Cardiac muscle cell (in vitro differentiated cells and primary cell): ENCODE data around the gene PTGR2. TPM values are rescaled to one million over a fixed set of nuclear protein-coding genes. Genes with fewer than 3 reads are reported as not detected.
"Not testable (repeated sequence)": the region's sequence is repeated elsewhere in the genome, so short reads cannot be mapped to it uniquely, and the experiment has no call there.

ENCODE experiments used
- DNase-seq, 2 donors: peaks; one replicate each; pipeline versions ENCODE4 v3.0.0 to v3.0.0-alpha.2; 2010 to 2017; ENCODE audit warnings: low read depth in 1 of 2, low spot score in 1 of 2
- H3K27ac ChIP-seq: fragments of 200-600 bp; sonication (generic); 2 replicates; pipeline ENCODE4 v1.5.1; 2016
- H3K27me3 ChIP-seq: fragments of 200-600 bp; sonication (generic); 2 replicates; pipeline ENCODE4 v1.6.0; 2016; ENCODE audit warnings: control low read depth
- H3K36me3 ChIP-seq: fragments of 200-600 bp; sonication (generic); 2 replicates; pipeline ENCODE4 v1.5.1; 2016; ENCODE audit warnings: control low read depth
- H3K4me1 ChIP-seq: fragments of 200-600 bp; sonication (generic); 2 replicates; pipeline ENCODE4 v1.8.1; 2017; ENCODE audit warnings: low read depth, mild to moderate bottlenecking, mixed run types
- H3K4me3 ChIP-seq: fragments of 200-600 bp; sonication (generic); 2 replicates; pipeline ENCODE4 v1.5.1; 2016; ENCODE audit warnings: mild to moderate bottlenecking
- H3K9me3 ChIP-seq: fragments of 200-600 bp; sonication (generic); 2 replicates; pipeline ENCODE4 v1.5.1; 2017; ENCODE audit warnings: low read depth, mild to moderate bottlenecking, control low read depth
- polyA plus RNA-seq: library from polyadenylated mRNA; unstranded; fragments of >200 nt; fragmentation: Nextera tagmentation; extraction: Ambion mirVana; gene quantifications from 2 replicates; pipeline ENCODE4 v1.2.1, GENCODE V29; 2016
- total RNA-seq: library from RNA; depleted of rRNA; stranded (reverse); fragments of >200 nt; gene quantifications from 2 replicates; pipeline ENCODE4 v1.2.3, GENCODE V29; 2016
- TF ChIP-seq, protein P1 (sequence below): IDR thresholded peaks from 2 replicates; pipeline ENCODE4 v1.5.1; 2012; ENCODE audit warnings: low read depth, mild to moderate bottlenecking, low read length

Gene PTGR2
- total and polyA plus RNA-seq, 2 experiments from 2014 or later, result 13.4 to 16.4 TPM

DNA sequence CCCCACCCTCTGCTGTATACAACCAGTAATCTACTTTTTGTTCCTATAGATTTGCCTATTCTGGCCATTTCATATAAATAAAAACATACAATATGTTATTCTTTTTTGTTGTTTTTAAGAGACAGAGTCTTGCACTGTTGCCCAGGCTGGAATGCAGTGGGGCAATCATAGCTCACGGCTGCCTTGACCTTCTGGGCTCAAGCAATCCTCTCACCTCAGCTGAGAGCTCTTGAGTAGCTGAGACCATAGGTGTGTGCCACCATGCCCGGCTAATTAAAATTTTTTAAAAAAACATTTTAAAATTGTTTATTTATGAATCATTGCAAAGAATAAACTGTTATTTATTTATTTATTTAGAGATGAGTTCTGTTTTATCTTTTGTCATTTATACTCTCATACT is 11.6 kb downstream of the PTGR2 start:
- Histone ChIP-seq H3K4me3 (no peak overlapping the region), H3K27ac (no peak overlapping the region), H3K9me3 (no peaks in the 10 kb centered on the region), H3K27me3 (no peaks in the 10 kb centered on the region), H3K36me3 (peaks cover 9% of the 10 kb centered on the region), H3K4me1 (no peaks in the 10 kb centered on the region)
- DNase-seq, result no peak
- TF ChIP-seq, protein P1, sequence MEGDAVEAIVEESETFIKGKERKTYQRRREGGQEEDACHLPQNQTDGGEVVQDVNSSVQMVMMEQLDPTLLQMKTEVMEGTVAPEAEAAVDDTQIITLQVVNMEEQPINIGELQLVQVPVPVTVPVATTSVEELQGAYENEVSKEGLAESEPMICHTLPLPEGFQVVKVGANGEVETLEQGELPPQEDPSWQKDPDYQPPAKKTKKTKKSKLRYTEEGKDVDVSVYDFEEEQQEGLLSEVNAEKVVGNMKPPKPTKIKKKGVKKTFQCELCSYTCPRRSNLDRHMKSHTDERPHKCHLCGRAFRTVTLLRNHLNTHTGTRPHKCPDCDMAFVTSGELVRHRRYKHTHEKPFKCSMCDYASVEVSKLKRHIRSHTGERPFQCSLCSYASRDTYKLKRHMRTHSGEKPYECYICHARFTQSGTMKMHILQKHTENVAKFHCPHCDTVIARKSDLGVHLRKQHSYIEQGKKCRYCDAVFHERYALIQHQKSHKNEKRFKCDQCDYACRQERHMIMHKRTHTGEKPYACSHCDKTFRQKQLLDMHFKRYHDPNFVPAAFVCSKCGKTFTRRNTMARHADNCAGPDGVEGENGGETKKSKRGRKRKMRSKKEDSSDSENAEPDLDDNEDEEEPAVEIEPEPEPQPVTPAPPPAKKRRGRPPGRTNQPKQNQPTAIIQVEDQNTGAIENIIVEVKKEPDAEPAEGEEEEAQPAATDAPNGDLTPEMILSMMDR, result no peak

DNA sequence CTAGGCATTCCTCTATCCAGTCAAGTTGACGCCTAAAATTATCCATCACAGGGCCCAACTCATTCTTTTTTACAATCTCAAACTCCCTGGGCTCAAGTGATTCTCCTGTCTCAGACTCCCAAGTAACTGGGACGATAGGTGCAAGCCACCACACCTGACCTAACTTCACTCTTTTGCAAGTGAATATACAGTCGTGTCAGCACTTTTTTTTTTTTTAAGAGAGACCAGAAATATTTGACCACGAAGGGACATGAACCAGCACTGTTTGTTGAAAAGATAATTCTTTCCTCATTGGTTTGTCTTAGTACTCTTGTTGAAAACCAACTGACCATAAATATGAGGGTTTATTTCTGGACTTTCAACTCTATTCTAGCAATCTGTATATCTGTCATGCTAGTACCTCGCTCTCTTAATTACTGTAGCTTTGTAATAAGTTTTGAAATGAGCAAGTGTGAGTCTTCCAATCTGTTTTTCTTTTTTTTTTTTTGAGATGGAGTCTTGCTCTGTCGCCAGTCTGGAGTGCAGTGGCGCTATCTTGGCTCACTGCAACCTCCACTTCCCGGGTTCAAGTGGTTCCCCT is 14.0 kb downstream of the PTGR2 start:
- H3K36me3 ChIP-seq, result peaks cover 6% of the 10 kb centered on the region
- no peaks in the 10 kb centered on the region for H3K4me1 ChIP-seq
- TF ChIP-seq, protein P1, result no peak
- no peak for DNase-seq
- H3K9me3 ChIP-seq, result no peaks in the 10 kb centered on the region
- H3K27ac ChIP-seq, result no peak overlapping the region
- H3K4me3 ChIP-seq, result no peak overlapping the region
- no peaks in the 10 kb centered on the region for H3K27me3 ChIP-seq

DNA sequence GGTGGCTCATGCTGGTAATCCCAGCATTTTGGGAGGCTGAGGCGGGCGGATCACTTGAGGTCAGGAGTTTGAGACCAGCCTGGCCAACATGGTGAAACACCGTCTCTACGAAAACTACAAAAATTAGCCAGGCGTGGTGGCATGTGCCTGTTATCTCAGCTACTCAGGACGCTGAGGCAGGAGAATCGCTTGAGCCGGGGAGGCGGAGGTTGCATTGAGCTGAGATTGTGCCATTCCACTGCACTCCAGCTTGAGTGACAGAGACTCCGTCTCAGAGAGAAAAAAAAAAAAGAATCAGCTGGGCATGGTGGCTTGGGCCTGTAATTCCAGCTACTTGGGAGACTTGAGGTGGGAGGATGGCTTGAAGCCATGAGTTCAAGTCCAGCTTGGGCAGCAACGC is 18.1 kb downstream of the PTGR2 start:
- not testable (repeated sequence) for H3K36me3 ChIP-seq, H3K27ac ChIP-seq, H3K4me1 ChIP-seq, H3K27me3 ChIP-seq, H3K4me3 ChIP-seq, H3K9me3 ChIP-seq, DNase-seq

DNA sequence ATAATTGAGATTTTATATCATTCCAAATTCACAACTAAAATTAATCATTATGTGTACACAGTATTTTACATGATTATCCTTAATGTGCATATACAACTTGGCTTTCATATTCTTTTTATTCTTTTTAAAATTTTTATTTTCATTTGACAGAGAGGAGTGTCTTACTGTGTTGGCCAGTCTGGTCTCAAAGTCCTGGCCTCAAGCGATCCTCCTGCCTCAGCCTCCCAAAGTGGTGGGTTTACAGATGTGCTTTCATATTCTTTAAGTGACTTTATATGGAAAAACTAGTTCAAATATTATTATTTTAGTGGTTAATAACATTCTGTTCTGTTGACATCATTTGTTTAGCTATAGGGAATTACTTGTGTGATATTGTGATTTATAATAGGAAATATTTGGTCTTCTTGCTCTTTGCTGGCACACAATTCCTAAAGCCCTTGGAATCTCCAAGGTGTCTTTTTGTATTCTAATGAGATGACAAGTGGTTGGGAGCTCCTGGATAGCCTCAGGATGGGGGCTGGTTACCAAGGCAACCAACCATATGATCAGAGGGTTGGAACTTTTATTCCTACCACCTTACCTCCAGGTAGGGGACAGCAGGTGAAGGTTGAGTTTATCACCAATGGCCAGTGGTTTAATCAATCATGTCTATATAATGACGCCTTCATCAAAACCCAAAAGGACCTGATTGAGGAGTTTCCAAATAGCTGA is 19.0 kb downstream of the PTGR2 start:
- Histone ChIP-seq H3K4me3 (no peak overlapping the region), H3K9me3 (no peaks in the 10 kb centered on the region), H3K27ac (no peak overlapping the region), H3K4me1 (no peaks in the 10 kb centered on the region), H3K36me3 (no peaks in the 10 kb centered on the region), H3K27me3 (no peaks in the 10 kb centered on the region)
- TF ChIP-seq, protein P1, result no peak
- no peak for DNase-seq

DNA sequence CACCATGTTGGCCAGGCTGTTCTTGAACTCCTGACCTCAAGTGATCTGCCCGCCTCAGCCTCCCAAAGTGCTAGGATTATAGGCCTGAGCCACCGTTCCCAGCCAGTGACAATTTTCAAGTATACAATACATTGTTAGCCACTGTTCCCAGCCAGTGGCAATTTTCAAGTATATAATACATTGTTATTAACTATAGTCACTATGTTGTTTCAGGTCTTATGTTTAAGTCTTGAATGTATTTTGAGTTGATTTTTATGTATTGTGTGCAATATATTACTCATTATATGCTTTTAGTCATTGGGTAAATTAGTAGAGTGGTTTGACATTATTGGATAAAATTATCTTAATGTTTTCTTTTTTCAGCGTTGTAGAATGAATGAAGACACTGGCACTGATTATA is 22.0 kb downstream of the PTGR2 start:
- no peak for DNase-seq
- no peak overlapping the region for H3K27ac ChIP-seq
- TF ChIP-seq, protein P1, result no peak
- no peak overlapping the region for H3K4me3 ChIP-seq
- no peaks in the 10 kb centered on the region for H3K27me3 ChIP-seq
- no peaks in the 10 kb centered on the region for H3K4me1 ChIP-seq
- H3K36me3 ChIP-seq, result no peaks in the 10 kb centered on the region
- no peaks in the 10 kb centered on the region for H3K9me3 ChIP-seq

DNA sequence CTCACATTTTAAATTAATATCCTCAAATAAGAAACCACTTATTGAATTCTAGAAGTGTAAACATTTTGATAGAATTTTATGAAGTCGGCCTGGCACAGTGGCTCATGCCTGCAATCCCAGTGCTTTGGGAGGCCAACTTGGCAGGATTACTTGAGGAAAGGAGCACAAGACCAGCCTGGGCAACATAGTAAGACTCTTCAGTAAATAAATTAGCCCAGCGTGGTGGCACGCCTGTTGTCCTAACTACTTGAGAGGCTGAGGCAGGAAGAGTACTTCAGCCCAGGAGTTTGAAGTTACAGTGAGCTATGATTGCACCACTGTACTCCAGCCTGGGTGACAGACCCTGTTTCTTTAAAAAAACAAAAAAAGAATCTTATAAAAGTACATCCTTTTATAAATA is 26.2 kb downstream of the PTGR2 start:
- H3K4me3 ChIP-seq, result no peak overlapping the region
- no peaks in the 10 kb centered on the region for H3K4me1 ChIP-seq
- no peak for DNase-seq
- no peaks in the 10 kb centered on the region for H3K9me3 ChIP-seq
- H3K36me3 ChIP-seq, result peaks cover 6% of the 10 kb centered on the region
- no peaks in the 10 kb centered on the region for H3K27me3 ChIP-seq
- TF ChIP-seq, protein P1, result no peak
- H3K27ac ChIP-seq, result no peak overlapping the region
